ENCODE measurements around the gene SRPK2.

- TF ChIP-seq CTCF (IDR thresholded peaks at IDR 0.05; ENCODE audit: low read length) (no peak), EZH2 (IDR thresholded peaks at IDR 0.05; ENCODE audit: borderline replicate concordance, low read length) (no peak)
Observed at GRCh38 chr7:105327201-105327600, 61.5 kb downstream of the SRPK2 start.

Measured in OCI-LY1 (cell line).